Activated CD4-positive, alpha-beta T cell treated with anti-CD3 and anti-CD28 coated beads, Interleukin-2, amount 10 ng/mL, durations not matched to agents 7 days and 5 days (primary cell): ENCODE data around the gene SCYGR2. TPM values are rescaled to one million over a fixed set of nuclear protein-coding genes. Genes with fewer than 3 reads are reported as not detected.

Experiments
- CTCF ChIA-PET: fragments of 350-600 bp; sonication (Branson Sonifier 250); formaldehyde crosslinking; loops from one replicate; lab custom pipeline; 2021; ENCODE audit warnings: antibody characterized with exemption; lab: Charles Lee
- POLR2A ChIA-PET: fragments of 350-600 bp; sonication (Branson Sonifier 250); formaldehyde crosslinking; loops from one replicate; lab custom pipeline; 2021; ENCODE audit warnings: antibody characterized with exemption; lab: Charles Lee
- DNase-seq: peaks from one replicate; pipeline ENCODE4 v3.0.0-alpha.2; 2020
- H3K27ac Mint-ChIP-seq: one replicate; pipeline ENCODE4 v1.8.0; 2021; ENCODE audit warnings: mild to moderate bottlenecking, moderate library complexity, mixed read lengths
- H3K27me3 Mint-ChIP-seq: one replicate; pipeline ENCODE4 v1.8.0; 2021; ENCODE audit warnings: mixed read lengths
- H3K36me3 Mint-ChIP-seq: one replicate; pipeline ENCODE4 v1.8.0; 2021; ENCODE audit warnings: low read depth, mixed read lengths
- H3K4me1 Mint-ChIP-seq: one replicate; pipeline ENCODE4 v1.8.0; 2021; ENCODE audit warnings: mixed read lengths
- H3K4me3 Mint-ChIP-seq: one replicate; pipeline ENCODE4 v1.8.0; 2021; ENCODE audit warnings: mild to moderate bottlenecking, moderate library complexity, mixed read lengths
- H3K9me3 Mint-ChIP-seq: one replicate; pipeline ENCODE4 v1.8.0; 2021; ENCODE audit warnings: mixed read lengths
- total RNA-seq, 2 experiments: library from RNA; stranded (reverse); gene quantifications; one replicate each; pipeline ENCODE4 v1.2.3, GENCODE V29; 2021

The SCYGR2 gene
- total RNA-seq, 2 experiments from 2014 or later, result not detected

DNA sequence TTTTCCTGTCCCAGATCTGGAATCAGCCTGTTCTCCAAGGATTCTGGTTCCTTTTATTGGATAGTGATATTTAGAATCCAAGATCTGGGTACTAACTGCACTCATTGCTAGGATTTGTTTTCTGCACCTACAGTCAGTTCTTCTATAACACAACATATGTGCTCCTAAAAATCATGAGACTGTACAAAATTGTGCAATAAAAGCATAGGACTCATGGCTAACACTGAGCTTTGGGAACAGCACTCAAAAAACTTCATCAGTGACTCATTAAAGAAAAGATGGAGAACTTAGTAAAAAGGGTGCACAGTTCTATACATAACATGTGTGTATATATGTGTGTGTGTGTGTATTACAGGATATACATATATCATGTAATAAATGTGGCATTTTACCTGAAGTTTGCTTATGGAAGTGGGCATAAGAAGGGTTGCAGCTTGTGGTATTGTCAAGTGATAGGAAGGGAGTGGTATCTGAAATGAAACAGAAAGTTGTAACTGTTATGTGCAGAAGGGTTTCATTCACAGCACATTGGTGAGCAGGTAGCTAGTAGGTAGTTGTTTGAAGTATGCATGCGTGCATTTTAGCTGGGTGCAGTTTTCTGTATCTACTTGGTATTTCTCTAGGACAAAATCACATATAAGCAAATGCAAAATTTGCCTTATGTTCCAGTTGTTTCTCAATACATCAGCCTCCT is 5.9 kb upstream of the SCYGR2 start:
- Mint-ChIP-seq H3K9me3 (peaks cover 3% of the 10 kb centered on the region), H3K27ac (no peak overlapping the region), H3K27me3 (peaks cover 39% of the 10 kb centered on the region), H3K4me3 (no peak overlapping the region), H3K4me1 (peaks cover 15% of the 10 kb centered on the region), H3K36me3 (no peaks in the 10 kb centered on the region)
- ChIA-PET CTCF (no interaction called here), POLR2A (no interaction called here)
- no peak for DNase-seq

DNA sequence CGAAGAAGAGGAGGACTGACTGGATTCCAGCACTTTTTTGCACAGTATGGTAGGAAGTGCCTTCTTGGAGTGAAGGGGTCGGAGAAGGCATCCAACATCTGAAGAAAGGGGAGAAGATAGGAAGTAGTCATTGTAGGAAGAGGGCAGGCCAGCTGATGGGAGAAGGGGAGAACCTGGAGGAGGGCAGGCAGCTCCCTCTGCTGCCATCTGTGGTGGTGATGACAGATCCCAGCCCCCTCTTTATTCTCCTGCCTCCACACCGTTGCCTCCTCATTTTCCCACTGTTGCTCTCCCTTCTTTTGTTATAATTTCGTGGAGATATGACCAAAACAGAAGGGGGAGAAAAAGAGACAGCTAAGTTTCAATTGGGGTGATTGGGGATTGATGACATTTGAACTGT is 2.9 kb upstream of the SCYGR2 start:
- DNase-seq, result no peak
- peaks cover 15% of the 10 kb centered on the region for H3K4me1 Mint-ChIP-seq
- H3K9me3 Mint-ChIP-seq, result peaks cover 3% of the 10 kb centered on the region
- ChIA-PET POLR2A (no interaction called here), CTCF (no interaction called here)
- H3K4me3 Mint-ChIP-seq, result no peak overlapping the region
- no peaks in the 10 kb centered on the region for H3K36me3 Mint-ChIP-seq
- no peak overlapping the region for H3K27ac Mint-ChIP-seq
- peaks cover 22% of the 10 kb centered on the region for H3K27me3 Mint-ChIP-seq

DNA sequence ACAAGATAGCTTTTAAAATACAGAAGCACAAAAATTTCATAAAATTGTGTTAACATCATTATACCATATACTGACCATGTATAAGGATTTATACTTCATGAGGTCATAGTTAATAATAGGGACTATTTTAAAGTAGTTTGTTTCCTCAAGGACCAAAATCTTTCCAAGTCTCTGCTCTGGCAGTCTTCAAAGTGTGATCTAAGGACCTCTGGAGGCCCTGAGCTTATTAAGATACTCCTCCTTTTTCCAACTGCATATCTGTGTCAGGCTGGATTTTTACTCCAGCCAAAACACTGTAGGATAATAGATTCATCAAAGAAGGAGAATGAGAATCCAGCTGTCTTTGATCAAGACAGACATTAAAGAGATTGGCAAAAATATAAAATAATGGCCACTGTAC is 1.7 kb upstream of the SCYGR2 start:
- CTCF ChIA-PET, result no interaction called here
- Mint-ChIP-seq H3K4me1 (peaks cover 15% of the 10 kb centered on the region), H3K4me3 (no peak overlapping the region), H3K27ac (no peak overlapping the region), H3K9me3 (peaks cover 3% of the 10 kb centered on the region), H3K27me3 (peaks cover 17% of the 10 kb centered on the region), H3K36me3 (no peaks in the 10 kb centered on the region)
- no peak for DNase-seq
- POLR2A ChIA-PET, result no interaction called here

DNA sequence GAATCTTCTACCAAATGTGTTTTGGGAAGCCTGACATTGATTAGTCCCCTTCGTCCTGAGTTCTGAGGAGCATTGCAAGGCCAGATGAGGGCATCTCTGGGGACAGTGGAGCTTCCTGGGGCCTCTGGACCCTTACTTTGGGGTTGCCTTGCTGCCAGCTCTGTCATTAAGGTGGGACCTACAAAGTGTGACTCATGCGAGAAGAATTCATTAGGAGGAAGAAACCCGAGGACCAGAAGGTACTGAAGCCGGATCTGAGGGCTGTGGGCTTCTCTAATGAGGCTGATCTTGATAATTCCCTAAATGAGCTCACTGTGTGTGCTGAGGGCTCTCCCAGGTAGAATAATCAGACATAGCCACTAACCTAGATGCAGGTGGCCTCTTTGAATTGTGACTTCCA is 695 bp upstream of the SCYGR2 start:
- ChIA-PET CTCF (no interaction called here), POLR2A (interaction anchor here (0.6 kb wide), 1 partner anchor 421 kb away, joined by 6 read pairs; no protein-coding TSS in a partner anchor)
- H3K4me3 Mint-ChIP-seq, result no peak overlapping the region
- peaks cover 20% of the 10 kb centered on the region for H3K27me3 Mint-ChIP-seq
- H3K4me1 Mint-ChIP-seq, result peaks cover 5% of the 10 kb centered on the region
- H3K36me3 Mint-ChIP-seq, result no peaks in the 10 kb centered on the region
- DNase-seq, result no peak
- peaks cover 3% of the 10 kb centered on the region for H3K9me3 Mint-ChIP-seq
- H3K27ac Mint-ChIP-seq, result no peak overlapping the region

GRCh38 chr2:227602358-227602757 is 3.7 kb downstream of the SCYGR2 start:
- Mint-ChIP-seq H3K27me3 (peaks cover 17% of the 10 kb centered on the region), H3K4me3 (no peak overlapping the region), H3K4me1 (no peaks in the 10 kb centered on the region), H3K9me3 (no peaks in the 10 kb centered on the region), H3K27ac (no peak overlapping the region), H3K36me3 (no peaks in the 10 kb centered on the region)
- no peak for DNase-seq
- CTCF ChIA-PET, result no interaction called here
- POLR2A ChIA-PET, result no interaction called here

GRCh38 chr2:227606476-227606875 is 7.8 kb downstream of the SCYGR2 start:
- H3K27me3 Mint-ChIP-seq, result peaks cover 41% of the 10 kb centered on the region
- H3K4me3 Mint-ChIP-seq, result no peak overlapping the region
- peaks cover 7% of the 10 kb centered on the region for H3K4me1 Mint-ChIP-seq
- POLR2A ChIA-PET, result no interaction called here
- CTCF ChIA-PET, result no interaction called here
- no peaks in the 10 kb centered on the region for H3K36me3 Mint-ChIP-seq
- no peak for DNase-seq
- H3K9me3 Mint-ChIP-seq, result no peaks in the 10 kb centered on the region
- H3K27ac Mint-ChIP-seq, result no peak overlapping the region

- Mint-ChIP-seq H3K27me3 (peaks cover 41% of the 10 kb centered on the region), H3K9me3 (no peaks in the 10 kb centered on the region), H3K4me1 (peaks cover 7% of the 10 kb centered on the region), H3K36me3 (no peaks in the 10 kb centered on the region), H3K4me3 (no peak overlapping the region), H3K27ac (no peak overlapping the region)
- CTCF ChIA-PET, result interaction anchor here (0.6 kb wide), 1 partner anchor 1857 kb away, joined by 3 read pairs; no protein-coding TSS in a partner anchor
- no peak for DNase-seq
- POLR2A ChIA-PET, result no interaction called here
Observed at GRCh38 chr2:227607941-227608340, 9.2 kb downstream of the SCYGR2 start.

GRCh38 chr2:227608561-227609338 is 10.1 kb downstream of the SCYGR2 start:
- CTCF ChIA-PET, result interaction anchor here (0.6 kb wide), 2 partner anchors 137 to 1858 kb away, joined by 3 read pairs; no protein-coding TSS in a partner anchor
- no peak overlapping the region for H3K27ac Mint-ChIP-seq
- no peak for DNase-seq

GRCh38 chr2:227610123-227610522 is 11.4 kb downstream of the SCYGR2 start:
- no peak overlapping the region for H3K27ac Mint-ChIP-seq
- peaks cover 39% of the 10 kb centered on the region for H3K27me3 Mint-ChIP-seq

More at GRCh38 chr2:227608561-227609338, 10.1 kb downstream of the SCYGR2 start:
- Mint-ChIP-seq H3K36me3 (no peaks in the 10 kb centered on the region), H3K4me1 (peaks cover 7% of the 10 kb centered on the region), H3K27me3 (peaks cover 41% of the 10 kb centered on the region), H3K9me3 (no peaks in the 10 kb centered on the region), H3K4me3 (no peak overlapping the region)
- POLR2A ChIA-PET, result no interaction called here

DNA sequence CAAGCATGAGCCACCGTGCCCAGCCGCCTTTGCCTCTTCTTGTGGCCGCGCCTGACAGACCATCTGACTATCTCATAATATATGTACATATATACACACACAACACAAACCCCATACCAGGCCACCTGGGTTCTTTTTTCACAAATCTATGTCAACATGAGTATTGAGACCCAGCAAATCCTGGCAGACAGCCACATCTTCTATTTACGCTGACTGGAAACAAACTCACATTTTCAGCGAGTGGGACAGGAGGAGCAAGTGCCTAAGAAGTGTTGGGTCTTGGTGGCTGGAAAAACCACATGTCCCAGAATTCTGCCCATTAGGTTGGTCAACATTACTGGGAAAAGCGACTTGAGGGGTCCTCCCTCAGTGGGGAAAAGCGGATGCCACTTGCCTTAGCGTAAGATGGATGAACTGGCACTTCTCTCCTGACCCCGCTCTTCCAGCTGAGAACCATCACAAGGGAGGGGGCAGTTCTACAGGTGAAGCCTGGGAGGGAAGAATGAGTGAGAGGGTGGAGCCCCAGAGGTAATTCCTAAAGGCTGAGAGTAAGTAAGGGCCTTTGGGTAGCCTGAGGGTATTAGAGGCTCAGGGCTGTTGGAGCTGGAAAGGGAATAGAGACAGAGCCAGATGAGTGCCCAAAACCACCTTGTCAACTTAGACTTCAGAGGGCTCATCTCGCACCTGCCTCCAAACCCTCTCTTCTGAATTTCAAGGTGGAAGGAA is 14.0 kb downstream of the SCYGR2 start:
- H3K4me3 Mint-ChIP-seq, result no peak overlapping the region
- ChIA-PET CTCF (no interaction called here), POLR2A (no interaction called here)
- H3K27me3 Mint-ChIP-seq, result peaks cover 35% of the 10 kb centered on the region
- peaks cover 7% of the 10 kb centered on the region for H3K4me1 Mint-ChIP-seq
- no peaks in the 10 kb centered on the region for H3K9me3 Mint-ChIP-seq
- H3K36me3 Mint-ChIP-seq, result no peaks in the 10 kb centered on the region
- no peak overlapping the region for H3K27ac Mint-ChIP-seq
- DNase-seq, result no peak

More at GRCh38 chr2:227610123-227610522, 11.4 kb downstream of the SCYGR2 start:
- CTCF ChIA-PET, result no interaction called here
- Mint-ChIP-seq H3K4me1 (peaks cover 7% of the 10 kb centered on the region), H3K36me3 (no peaks in the 10 kb centered on the region), H3K4me3 (no peak overlapping the region), H3K9me3 (no peaks in the 10 kb centered on the region)
- no peak for DNase-seq
- POLR2A ChIA-PET, result no interaction called here

GRCh38 chr2:227613272-227613660 is 14.6 kb downstream of the SCYGR2 start:
- CTCF ChIA-PET, result no interaction called here

GRCh38 chr2:227614246-227614645 is 15.6 kb downstream of the SCYGR2 start:
- Mint-ChIP-seq H3K27ac (no peak overlapping the region), H3K27me3 (peaks cover 24% of the 10 kb centered on the region), H3K9me3 (no peaks in the 10 kb centered on the region), H3K4me3 (no peak overlapping the region), H3K4me1 (peaks cover 4% of the 10 kb centered on the region), H3K36me3 (no peaks in the 10 kb centered on the region)
- no peak for DNase-seq
- POLR2A ChIA-PET, result no interaction called here
- CTCF ChIA-PET, result no interaction called here

More at GRCh38 chr2:227613272-227613660, 14.6 kb downstream of the SCYGR2 start:
- Mint-ChIP-seq H3K4me1 (peaks cover 7% of the 10 kb centered on the region), H3K36me3 (no peaks in the 10 kb centered on the region), H3K27ac (no peak overlapping the region), H3K27me3 (peaks cover 31% of the 10 kb centered on the region), H3K4me3 (no peak overlapping the region), H3K9me3 (no peaks in the 10 kb centered on the region)
- POLR2A ChIA-PET, result no interaction called here
- no peak for DNase-seq

GRCh38 chr2:227614740-227615139 is 16.0 kb downstream of the SCYGR2 start, which contains the start of gene SCYGR3:
TSS of gene SCYGR3 (minus strand) at chr2:227614840. CDS start at chr2:227614840, 0 bp downstream.
- ChIA-PET POLR2A (no interaction called here), CTCF (no interaction called here)
- DNase-seq, result no peak
- H3K36me3 Mint-ChIP-seq, result no peaks in the 10 kb centered on the region
- peaks cover 4% of the 10 kb centered on the region for H3K4me1 Mint-ChIP-seq
- H3K4me3 Mint-ChIP-seq, result no peak within 1 kb of the TSS
- no peak within 1 kb of the TSS for H3K27ac Mint-ChIP-seq
- H3K27me3 Mint-ChIP-seq, result peaks cover 21% of the 10 kb centered on the region
- no peaks in the 10 kb centered on the region for H3K9me3 Mint-ChIP-seq
